Neural progenitor cell (in vitro differentiated cells): ENCODE measurements around the gene PMEPA1. TPM values are rescaled to one million over a fixed set of nuclear protein-coding genes. Genes with fewer than 3 reads are reported as not detected.

Experiments used
- DNase-seq: peaks from one replicate; pipeline ENCODE4 v3.0.0-alpha.2; 2016; ENCODE audit warnings: low spot score
- H2AFZ ChIP-seq: fragments of 200-600 bp; sonication (generic); replicated peaks from 2 replicates; pipeline ENCODE4 v1.6.1; 2016; ENCODE audit warnings: antibody characterized with exemption
- H3F3A ChIP-seq: fragments of 200-600 bp; sonication (generic); 2 replicates; pipeline ENCODE4 v1.6.1; 2016; ENCODE audit warnings: antibody characterized with exemption, low read depth
- H3K27ac ChIP-seq: fragments of 200-600 bp; sonication (generic); 2 replicates; pipeline ENCODE4 v1.5.1; 2016; ENCODE audit warnings: mild to moderate bottlenecking
- H3K27me3 ChIP-seq: fragments of 200-600 bp; sonication (generic); 2 replicates; pipeline ENCODE4 v1.6.1; 2016; ENCODE audit warnings: mild to moderate bottlenecking, moderate library complexity
- H3K36me3 ChIP-seq: fragments of 200-600 bp; sonication (generic); 2 replicates; pipeline ENCODE4 v1.5.1; 2016
- H3K4me1 ChIP-seq: fragments of 200-600 bp; sonication (generic); 2 replicates; pipeline ENCODE4 v1.6.1; 2016; ENCODE audit warnings: mixed run types
- H3K4me2 ChIP-seq: fragments of 200-600 bp; sonication (generic); 2 replicates; pipeline ENCODE4 v1.6.1; 2016
- H3K4me3 ChIP-seq: fragments of 200-600 bp; sonication (generic); 2 replicates; pipeline ENCODE4 v1.5.1; 2016
- H3K79me2 ChIP-seq: fragments of 200-600 bp; sonication (generic); 2 replicates; pipeline ENCODE4 v1.6.1; 2016; ENCODE audit warnings: low read depth
- H3K9ac ChIP-seq: fragments of 200-600 bp; sonication (generic); 2 replicates; pipeline ENCODE4 v1.6.1; 2016
- H3K9me3 ChIP-seq: fragments of 200-600 bp; sonication (generic); 2 replicates; pipeline ENCODE4 v1.5.1; 2016; ENCODE audit warnings: low read depth
- H4K20me1 ChIP-seq: fragments of 200-600 bp; sonication (generic); 2 replicates; pipeline ENCODE4 v1.6.1; 2016; ENCODE audit warnings: low read depth
- H3K27ac Mint-ChIP-seq: 3 replicates; pipeline ENCODE4 v1.8.0; 2021; ENCODE audit warnings: mixed read lengths
- H3K27me3 Mint-ChIP-seq: 2 replicates; pipeline ENCODE4 v1.8.0; 2022; ENCODE audit warnings: low read depth, mild to moderate bottlenecking, inconsistent platforms, moderate library complexity, mixed read lengths; ENCODE audit not compliant: insufficient read depth
- H3K36me3 Mint-ChIP-seq: 3 replicates; pipeline ENCODE4 v1.8.0; 2021; ENCODE audit warnings: mixed read lengths
- H3K4me1 Mint-ChIP-seq: 3 replicates; pipeline ENCODE4 v1.8.0; 2021; ENCODE audit warnings: mixed read lengths
- H3K4me3 Mint-ChIP-seq: 3 replicates; pipeline ENCODE4 v1.8.0; 2021; ENCODE audit warnings: mild to moderate bottlenecking, moderate library complexity, mixed read lengths
- H3K9me3 Mint-ChIP-seq: 3 replicates; pipeline ENCODE4 v1.8.0; 2020; ENCODE audit warnings: mixed read lengths
- EZH2 ChIP-seq: fragments of 200-600 bp; sonication (generic); IDR thresholded peaks from 2 replicates; pipeline ENCODE4 v1.6.1; 2017; ENCODE audit warnings: antibody characterized with exemption, mild to moderate bottlenecking, moderate library complexity
- EZH2phosphoT487 ChIP-seq: fragments of 200-600 bp; sonication (generic); IDR thresholded peaks from 2 replicates; pipeline ENCODE4 v1.6.1; 2017; ENCODE audit warnings: antibody characterized with exemption
- total RNA-seq: library from RNA; depleted of rRNA; stranded (reverse); fragments of >200 nt; gene quantifications from 2 replicates; pipeline ENCODE4 v1.2.3, GENCODE V29; 2015; ENCODE audit warnings: low replicate concordance
- TF ChIP-seq, protein P1 (sequence below): fragments of 200-600 bp; sonication (generic); IDR thresholded peaks from 2 replicates; pipeline ENCODE4 v1.5.1; 2017; ENCODE audit warnings: antibody characterized with exemption, mild to moderate bottlenecking

PMEPA1 gene
- total RNA-seq, 1 donor from 2014 or later: 1.7 TPM

DNA sequence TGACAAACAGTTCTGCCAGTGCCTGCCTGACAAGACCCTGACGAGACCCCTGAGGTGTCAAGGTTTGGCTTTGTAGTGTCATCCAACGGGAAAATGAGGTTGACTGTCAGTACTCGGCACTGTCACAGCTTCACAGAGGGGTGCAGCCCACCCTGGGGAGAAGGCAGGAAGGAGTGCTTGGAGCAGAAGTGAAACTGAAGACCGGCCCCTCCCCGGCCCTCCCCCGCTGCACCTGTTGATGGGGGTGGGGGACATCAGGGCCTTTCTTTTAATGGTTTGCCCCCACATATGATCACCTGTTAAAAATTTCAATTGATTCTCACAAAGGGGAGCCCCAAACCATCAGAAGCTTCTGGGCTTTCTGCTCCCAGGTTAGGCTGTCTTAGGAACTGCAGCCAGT lies 6.8 kb downstream of the PMEPA1 start:
- no peaks in the 10 kb centered on the region for H3K36me3 ChIP-seq
- Mint-ChIP-seq H3K36me3 (peaks cover 3% of the 10 kb centered on the region), H3K4me1 (peaks cover 54% of the 10 kb centered on the region), H3K9me3 (no peaks in the 10 kb centered on the region), H3K4me3 (no peak overlapping the region), H3K27me3 (peaks cover 6% of the 10 kb centered on the region), H3K27ac (no peak overlapping the region)
- no peak overlapping the region for H3K9ac ChIP-seq
- no peak for DNase-seq
- no peak overlapping the region for H3K4me2 ChIP-seq
- TF ChIP-seq EZH2phosphoT487: no peak
- TF ChIP-seq, protein P1, sequence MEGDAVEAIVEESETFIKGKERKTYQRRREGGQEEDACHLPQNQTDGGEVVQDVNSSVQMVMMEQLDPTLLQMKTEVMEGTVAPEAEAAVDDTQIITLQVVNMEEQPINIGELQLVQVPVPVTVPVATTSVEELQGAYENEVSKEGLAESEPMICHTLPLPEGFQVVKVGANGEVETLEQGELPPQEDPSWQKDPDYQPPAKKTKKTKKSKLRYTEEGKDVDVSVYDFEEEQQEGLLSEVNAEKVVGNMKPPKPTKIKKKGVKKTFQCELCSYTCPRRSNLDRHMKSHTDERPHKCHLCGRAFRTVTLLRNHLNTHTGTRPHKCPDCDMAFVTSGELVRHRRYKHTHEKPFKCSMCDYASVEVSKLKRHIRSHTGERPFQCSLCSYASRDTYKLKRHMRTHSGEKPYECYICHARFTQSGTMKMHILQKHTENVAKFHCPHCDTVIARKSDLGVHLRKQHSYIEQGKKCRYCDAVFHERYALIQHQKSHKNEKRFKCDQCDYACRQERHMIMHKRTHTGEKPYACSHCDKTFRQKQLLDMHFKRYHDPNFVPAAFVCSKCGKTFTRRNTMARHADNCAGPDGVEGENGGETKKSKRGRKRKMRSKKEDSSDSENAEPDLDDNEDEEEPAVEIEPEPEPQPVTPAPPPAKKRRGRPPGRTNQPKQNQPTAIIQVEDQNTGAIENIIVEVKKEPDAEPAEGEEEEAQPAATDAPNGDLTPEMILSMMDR: no peak
- TF ChIP-seq EZH2: no peak
- H2AFZ ChIP-seq: no peak overlapping the region
- H3K27ac ChIP-seq: no peak overlapping the region
- H3K4me1 ChIP-seq: no peaks in the 10 kb centered on the region
- H3K4me3 ChIP-seq: no peak overlapping the region
- no peaks in the 10 kb centered on the region for H3K79me2 ChIP-seq
- peaks cover 1% of the 10 kb centered on the region for H3F3A ChIP-seq
- peaks cover 20% of the 10 kb centered on the region for H4K20me1 ChIP-seq
- peaks cover 39% of the 10 kb centered on the region for H3K27me3 ChIP-seq
- H3K9me3 ChIP-seq: no peaks in the 10 kb centered on the region

DNA sequence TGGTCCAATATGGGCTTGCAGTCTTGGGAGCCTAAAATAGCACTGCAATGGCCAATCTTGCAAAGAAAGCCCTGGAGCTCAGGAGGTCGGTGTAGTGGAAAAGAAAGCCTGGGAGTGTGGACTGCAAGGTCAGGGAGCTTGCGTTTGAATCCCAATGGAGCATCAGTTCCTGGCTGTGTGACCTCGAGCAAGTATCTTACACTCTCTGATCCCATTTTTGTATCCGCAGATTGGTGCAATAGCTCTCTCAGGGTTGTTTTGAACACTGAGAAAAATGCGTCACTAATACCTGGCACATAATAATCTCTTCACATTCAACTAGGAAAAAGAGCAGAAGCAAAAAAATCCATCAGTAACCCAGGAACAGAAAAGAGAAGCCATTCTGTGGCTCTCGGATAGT lies 7.3 kb downstream of the PMEPA1 start:
- H3K27me3 ChIP-seq: peaks cover 35% of the 10 kb centered on the region
- no peak overlapping the region for H3K4me2 ChIP-seq
- peaks cover 15% of the 10 kb centered on the region for H4K20me1 ChIP-seq
- no peak overlapping the region for H3K27ac ChIP-seq
- H3K4me1 ChIP-seq: no peaks in the 10 kb centered on the region
- no peak for DNase-seq
- no peak overlapping the region for H2AFZ ChIP-seq
- H3K9me3 Mint-ChIP-seq: no peaks in the 10 kb centered on the region
- H3K79me2 ChIP-seq: no peaks in the 10 kb centered on the region
- no peak overlapping the region for H3K4me3 Mint-ChIP-seq
- no peaks in the 10 kb centered on the region for H3F3A ChIP-seq
- peaks cover 3% of the 10 kb centered on the region for H3K36me3 Mint-ChIP-seq
- H3K9ac ChIP-seq: no peak overlapping the region
- H3K4me3 ChIP-seq: no peak overlapping the region
- peaks cover 7% of the 10 kb centered on the region for H3K27me3 Mint-ChIP-seq
- H3K27ac Mint-ChIP-seq: no peak overlapping the region
- peaks cover 54% of the 10 kb centered on the region for H3K4me1 Mint-ChIP-seq
- H3K9me3 ChIP-seq: no peaks in the 10 kb centered on the region
- TF ChIP-seq, protein P1: no peak
- no peak for TF ChIP-seq EZH2
- TF ChIP-seq EZH2phosphoT487: no peak
- no peaks in the 10 kb centered on the region for H3K36me3 ChIP-seq

DNA sequence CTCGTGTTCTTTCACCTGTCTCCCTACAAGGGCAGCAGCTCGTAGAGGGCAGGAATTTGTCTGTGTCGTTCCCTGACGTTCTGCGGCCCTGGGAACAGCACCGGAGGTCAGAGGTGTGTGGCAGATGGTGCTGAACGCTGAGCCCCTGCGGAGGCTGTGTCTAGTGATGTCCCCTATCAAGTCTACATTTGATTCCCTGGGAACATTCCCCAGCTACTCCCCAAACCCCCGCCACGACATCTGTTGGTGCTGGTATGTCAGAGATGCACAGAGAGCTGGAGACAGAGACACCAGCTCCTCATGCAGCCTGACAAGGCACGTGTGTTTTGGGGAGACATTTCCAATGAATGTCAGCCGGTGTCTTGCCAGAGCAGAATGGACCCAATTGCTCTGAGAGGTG lies 7.7 kb downstream of the PMEPA1 start:
- Histone ChIP-seq H3K4me3 (no peak overlapping the region), H3K27me3 (peaks cover 30% of the 10 kb centered on the region), H3K9me3 (no peaks in the 10 kb centered on the region), H3K9ac (no peak overlapping the region), H3K79me2 (no peaks in the 10 kb centered on the region), H3K27ac (no peak overlapping the region), H3K4me2 (no peak overlapping the region), H2AFZ (no peak overlapping the region), H4K20me1 (peaks cover 13% of the 10 kb centered on the region), H3K4me1 (no peaks in the 10 kb centered on the region), H3F3A (no peaks in the 10 kb centered on the region), H3K36me3 (no peaks in the 10 kb centered on the region)
- H3K9me3 Mint-ChIP-seq: no peaks in the 10 kb centered on the region
- TF ChIP-seq, protein P1: no peak
- TF ChIP-seq EZH2phosphoT487: no peak
- TF ChIP-seq EZH2: no peak
- H3K4me1 Mint-ChIP-seq: peaks cover 51% of the 10 kb centered on the region
- no peak overlapping the region for H3K4me3 Mint-ChIP-seq
- H3K27me3 Mint-ChIP-seq: peaks cover 7% of the 10 kb centered on the region
- H3K36me3 Mint-ChIP-seq: peaks cover 3% of the 10 kb centered on the region
- no peak for DNase-seq
- H3K27ac Mint-ChIP-seq: no peak overlapping the region
